SHP77 (cell line): ENCODE measurements around the gene LAMC3.

Source experiments
- DNase-seq, 2 experiments: peaks; one replicate each; lab custom pipeline; 2025; lab: John Stamatoyannopoulos, UW

LAMC3 gene

GRCh38 chr9:131076347-131077195 is 67.6 kb downstream of the LAMC3 start:
- DNase-seq, result no peak

GRCh38 chr9:131078427-131079366 is 69.7 kb downstream of the LAMC3 start:
- DNase-seq, result no peak

- DNase-seq, result no peak
Observed at GRCh38 chr9:131080589-131080988, 71.6 kb downstream of the LAMC3 start.

GRCh38 chr9:131081868-131082267 is 72.9 kb downstream of the LAMC3 start:
- DNase-seq, result no peak

- DNase-seq, result no peak
Observed at GRCh38 chr9:131082774-131083512, 74.0 kb downstream of the LAMC3 start.

GRCh38 chr9:131084661-131085369 is 75.8 kb downstream of the LAMC3 start:
- DNase-seq, result no peak

GRCh38 chr9:131085370-131086122 is 76.6 kb downstream of the LAMC3 start:
- DNase-seq, result no peak

GRCh38 chr9:131087354-131087893 is 78.5 kb downstream of the LAMC3 start:
- DNase-seq, result no peak

GRCh38 chr9:131090025-131090787 is 81.2 kb downstream of the LAMC3 start:
- DNase-seq, result no peak

- no peak for DNase-seq
Observed at GRCh38 chr9:131091352-131091992, 82.5 kb downstream of the LAMC3 start.

- DNase-seq, result no peak
Observed at GRCh38 chr9:131092030-131092429, 83.1 kb downstream of the LAMC3 start.

- no peak for DNase-seq
Observed at GRCh38 chr9:131092548-131093440, 83.8 kb downstream of the LAMC3 start.

- no peak for DNase-seq
Observed at GRCh38 chr9:131094015-131094414, 85.0 kb downstream of the LAMC3 start.

- DNase-seq, result no peak
Observed at GRCh38 chr9:131094622-131095021, 85.6 kb downstream of the LAMC3 start.

- no peak for DNase-seq
Observed at GRCh38 chr9:131095666-131096268, 86.8 kb downstream of the LAMC3 start.

- no peak for DNase-seq
Observed at GRCh38 chr9:131096269-131097125, 87.5 kb downstream of the LAMC3 start, which contains the start of gene AIF1L. Gene AIF1L, plus strand, starts transcription at chr9:131096531. Its CDS starts 99 bp downstream, at chr9:131096630.
